Measurements from ENCODE around the gene NRXN3. TPM values are rescaled to one million over a fixed set of nuclear protein-coding genes. Genes with fewer than 3 reads are reported as not detected.

NRXN3 gene
- total and polyA plus RNA-seq, 11 donors = 0.19 to 2.2 (median 1.1) TPM

- no peaks in the 10 kb centered on the region for H3K27me3 ChIP-seq
- DNase-seq (no peak), ATAC-seq (no peak)
- no peaks in the 10 kb centered on the region for H3K4me1 ChIP-seq
- H3K27ac ChIP-seq = no peak overlapping the region
- no peaks in the 10 kb centered on the region for H3K9me3 ChIP-seq
- no peak overlapping the region for H3K4me3 ChIP-seq
- TF ChIP-seq CTCF (IDR thresholded peaks at IDR 0.05) (no peak), POLR2A (IDR thresholded peaks at IDR 0.05) (no peak)
- WGBS, 4 donors = 6 to 9% (median 8%) methylated on average over 1 of the region's 1 CpG
- intact Hi-C loops (cut with DNase I) = no loop called here
- H3K36me3 ChIP-seq = no peaks in the 10 kb centered on the region
These were observed 1523.8 kb downstream of the NRXN3 start for GRCh38 chr14:79693935-79694334.

DNA sequence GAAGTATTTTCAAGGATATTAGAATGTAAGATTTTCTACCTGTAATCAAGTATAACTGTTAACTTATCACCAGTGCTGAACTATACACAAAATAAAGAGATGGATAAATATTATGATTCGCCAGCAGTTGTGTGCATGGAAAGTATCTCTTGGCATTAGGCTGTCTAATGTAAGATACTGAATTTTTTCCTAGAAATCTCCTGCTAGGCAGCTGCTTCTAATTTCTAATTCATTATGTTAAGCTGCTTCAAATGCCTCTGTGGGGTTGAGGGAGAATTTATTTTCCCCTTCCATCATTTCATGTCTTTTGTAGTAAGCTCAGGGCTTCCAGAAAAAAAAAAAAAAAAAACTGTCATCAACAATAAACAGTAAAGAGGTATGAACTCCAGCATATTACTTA is 1525.1 kb downstream of the NRXN3 start:
- 80 to 85% (median 82%) methylated on average over 1 of the region's 1 CpG for whole genome bisulfite sequencing, 4 donors
- ATAC-seq (no peak), DNase-seq (no peak)
- no peaks in the 10 kb centered on the region for H3K4me1 ChIP-seq
- H3K36me3 ChIP-seq = no peaks in the 10 kb centered on the region
- no peaks in the 10 kb centered on the region for H3K9me3 ChIP-seq
- no peak overlapping the region for H3K27ac ChIP-seq
- H3K27me3 ChIP-seq = no peaks in the 10 kb centered on the region
- intact Hi-C loops (cut with DNase I) = no loop called here
- TF ChIP-seq POLR2A (IDR thresholded peaks at IDR 0.05) = no peak
- no peak for TF ChIP-seq CTCF (IDR thresholded peaks at IDR 0.05)
- H3K4me3 ChIP-seq = no peak overlapping the region

GRCh38 chr14:79698298-79698711 is 1528.1 kb downstream of the NRXN3 start:
- TF ChIP-seq CTCF (IDR thresholded peaks at IDR 0.05) (no peak), POLR2A (IDR thresholded peaks at IDR 0.05) (no peak)

DNA sequence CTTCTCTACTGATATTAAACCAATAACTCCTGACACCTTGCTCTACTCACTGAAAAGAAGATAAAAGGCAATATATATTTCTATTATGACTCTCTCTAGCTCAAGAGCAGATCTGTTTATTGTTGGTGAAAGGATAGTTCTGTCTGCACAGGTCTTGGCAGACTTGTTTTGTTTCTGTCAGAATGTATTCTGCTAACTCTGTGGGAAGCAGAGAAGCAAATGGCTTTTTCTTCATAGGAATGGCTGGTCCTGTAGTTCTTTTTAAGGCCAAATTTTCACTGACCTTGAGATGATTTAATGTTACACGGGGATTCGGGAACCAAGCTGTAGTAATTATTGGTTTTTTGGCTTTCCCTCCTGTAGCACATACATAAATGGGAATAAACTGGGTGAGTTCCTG is 1529.0 kb downstream of the NRXN3 start:
- intact Hi-C loops (cut with DNase I) = no loop called here
- H3K36me3 ChIP-seq = no peaks in the 10 kb centered on the region
- TF ChIP-seq CTCF (IDR thresholded peaks at IDR 0.05) (no peak), POLR2A (IDR thresholded peaks at IDR 0.05) (no peak)
- no peak overlapping the region for H3K4me3 ChIP-seq
- WGBS, 4 donors = 86 to 93% (median 90%) methylated on average over 2 of the region's 2 CpGs
- H3K9me3 ChIP-seq = no peaks in the 10 kb centered on the region
- ATAC-seq = no peak
- H3K27me3 ChIP-seq = no peaks in the 10 kb centered on the region
- no peaks in the 10 kb centered on the region for H3K4me1 ChIP-seq
- H3K27ac ChIP-seq = no peak overlapping the region
- no peak for DNase-seq

More at GRCh38 chr14:79698298-79698711, 1528.1 kb downstream of the NRXN3 start:
- no peaks in the 10 kb centered on the region for H3K9me3 ChIP-seq
- H3K4me3 ChIP-seq = no peak overlapping the region
- intact Hi-C loops (cut with DNase I) = no loop called here
- no peaks in the 10 kb centered on the region for H3K27me3 ChIP-seq
- ATAC-seq = no peak
- H3K27ac ChIP-seq = no peak overlapping the region
- H3K36me3 ChIP-seq = no peaks in the 10 kb centered on the region
- H3K4me1 ChIP-seq = no peaks in the 10 kb centered on the region
- no peak for DNase-seq
- WGBS, 4 donors = 81 to 90% (median 90%) methylated on average over 1 of the region's 1 CpG

All from heart left ventricle (tissue), 16 donors.